ENCODE measurements around the gene ZNF490. TPM values are rescaled to one million over a fixed set of nuclear protein-coding genes. Genes with fewer than 3 reads are reported as not detected.

Gene ZNF490
- total and polyA plus RNA-seq, 10 of the 15 experiments (the other 5 are each of a cell fraction or from before 2014, with no cell fraction given) = 0.57 to 8.4 (median 3.2) TPM

DNA sequence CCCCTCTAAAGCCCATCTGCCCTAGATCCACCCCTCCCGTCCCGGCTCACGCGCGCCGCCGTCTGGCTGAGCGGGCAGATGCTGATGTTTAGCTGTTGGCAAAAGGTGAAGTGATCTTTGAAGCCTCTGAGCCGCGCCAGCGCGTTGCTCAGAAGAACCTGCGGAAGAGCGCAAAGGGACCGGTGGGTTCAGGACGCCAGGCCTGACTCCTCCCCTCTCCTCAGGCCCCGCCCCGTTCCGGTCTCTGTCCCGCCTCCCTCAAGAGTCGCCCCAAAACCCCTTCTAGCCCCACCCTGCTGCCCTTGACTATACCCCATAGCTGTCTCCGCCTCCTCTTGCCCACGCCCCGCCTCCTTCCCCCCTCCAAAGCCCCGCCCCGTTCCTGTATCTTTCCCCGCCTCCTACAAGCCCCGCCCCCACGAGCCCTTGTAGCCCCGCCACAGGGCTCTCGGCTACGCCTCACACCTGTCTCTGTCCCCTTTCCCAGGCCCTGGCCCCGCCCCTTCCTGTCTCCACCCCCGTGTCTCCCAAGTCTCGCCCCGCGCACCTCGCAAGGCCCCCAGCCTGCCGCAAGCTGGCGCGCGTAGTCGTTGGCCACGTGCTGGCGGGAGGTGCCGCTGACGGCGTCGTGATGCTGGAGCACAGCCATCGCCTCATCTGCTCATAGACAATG lies 46.4 kb upstream of the ZNF490 start:
- Histone ChIP-seq H3K36me3 (ENCODE audit: control insufficient read depth in 2 of 2, insufficient read depth in 2 of 2, low read length in 1 of 2) (peaks cover 18 to 21% of the 10 kb centered on the region in 2 experiments; a peak in 3 of 4 replicates), H3K4me1 (ENCODE audit: control insufficient read depth, insufficient read depth, low read length) (no peaks in the 10 kb centered on the region), H3K4me2 (ENCODE audit: control insufficient read depth, insufficient read depth) (no peak overlapping the region), H3K27me3 (replicated peaks in 1 of 2; ENCODE audit: control insufficient read depth in 2 of 2, insufficient read depth in 2 of 2, low read length in 1 of 2) (no peaks in the 10 kb centered on the region), H3K9ac (ENCODE audit: control insufficient read depth, insufficient read depth, low read length) (no peak overlapping the region), H2AFZ (ENCODE audit: control insufficient read depth, low read depth, low read length) (no peak overlapping the region), H3K79me2 (ENCODE audit: control insufficient read depth, insufficient read depth, low read length) (no peaks in the 10 kb centered on the region), H3K9me3 (replicated peaks; ENCODE audit: control insufficient read depth, insufficient read depth, low read length) (no peaks in the 10 kb centered on the region; the same call in 2 of the 3 replicates), H3K4me3 (no peak overlapping the region), H3K27ac (ENCODE audit: control insufficient read depth, insufficient read depth) (no peak overlapping the region), H4K20me1 (ENCODE audit: control insufficient read depth, insufficient read depth) (no peaks in the 10 kb centered on the region)
- ChIA-PET SMC1A (ENCODE audit: uncharacterized antibody, unreplicated experiment) (interaction anchor here (1.2 kb wide), 1 partner anchor 15 kb away, joined by 4 read pairs; no protein-coding TSS in a partner anchor), CTCF (no interaction called here), RAD21 (ENCODE audit: unreplicated experiment) (no interaction called here), POLR2A (no interaction called here)
- in situ Hi-C loops (cut with MboI) (no loop called here), intact Hi-C loops (cut with micrococcal nuclease; ENCODE audit: unreplicated experiment) (no loop called here)
- no TSS peak for BruUV-seq (replicated peaks)
- TF ChIP-seq IKZF2 (IDR thresholded peaks at IDR 0.05) (no peak), ZBTB33 (IDR thresholded peaks at IDR 0.05) (0 out of 2 replicates have a peak, but pooled peaks have one; percentile 23), USF2 (IDR thresholded peaks at IDR 0.05; ENCODE audit: borderline replicate concordance, low read depth, low read length) (no peak), MEF2A (IDR thresholded peaks at IDR 0.05; ENCODE audit: insufficient read depth, low read depth, low read length) (no peak), YY1 (IDR thresholded peaks at IDR 0.05; ENCODE audit: low read depth, low read length) (no peak), HDAC6 (IDR thresholded peaks at IDR 0.05; ENCODE audit: unreplicated experiment) (no peak)
- 97% methylated on average over 28 of the region's 50 CpGs for WGBS (ENCODE audit: insufficient coverage, insufficient replicate concordance, low lambda C conversion rate, missing lambda C conversion rate)
- ATAC-seq (peak; percentile 57), DNase-seq (ENCODE audit: low read depth, low spot score) (no peak), FAIRE-seq (no peak)

Measured in GM12878 (cell line).